Hepatocyte (in vitro differentiated cells): Measurements from ENCODE around the gene FSIP1. TPM values are rescaled to one million over a fixed set of nuclear protein-coding genes. Genes with fewer than 3 reads are reported as not detected.

Experiments used
- DNase-seq: peaks from one replicate; pipeline ENCODE4 v3.0.0-alpha.2; 2016; ENCODE audit warnings: low spot score
- H2AFZ ChIP-seq: fragments of 200-600 bp; sonication (generic); 2 replicates; pipeline ENCODE4 v1.6.0; 2016; ENCODE audit warnings: antibody characterized with exemption, mild to moderate bottlenecking
- H3K27ac ChIP-seq: fragments of 200-600 bp; sonication (generic); 2 replicates; pipeline ENCODE4 v1.5.1; 2016; ENCODE audit warnings: mild to moderate bottlenecking
- H3K27me3 ChIP-seq: fragments of 200-600 bp; sonication (generic); 2 replicates; pipeline ENCODE4 v1.6.1; 2016
- H3K36me3 ChIP-seq: fragments of 200-600 bp; sonication (generic); replicated peaks from 2 replicates; pipeline ENCODE4 v1.5.1; 2016; ENCODE audit warnings: low read depth; ENCODE audit not compliant: insufficient read depth
- H3K4me1 ChIP-seq: fragments of 200-600 bp; sonication (generic); 2 replicates; pipeline ENCODE4 v1.5.1; 2016; ENCODE audit warnings: mild to moderate bottlenecking, moderate library complexity; ENCODE audit not compliant: insufficient read depth
- H3K4me2 ChIP-seq: fragments of 200-600 bp; sonication (generic); 2 replicates; pipeline ENCODE4 v1.6.0; 2016
- H3K4me3 ChIP-seq: fragments of 200-600 bp; sonication (generic); 2 replicates; pipeline ENCODE4 v1.5.1; 2016; ENCODE audit warnings: mild to moderate bottlenecking
- H3K79me2 ChIP-seq: fragments of 200-600 bp; sonication (generic); 2 replicates; pipeline ENCODE4 v1.6.0; 2017; ENCODE audit warnings: mild to moderate bottlenecking
- H3K9me2 ChIP-seq: fragments of 200-600 bp; sonication (generic); replicated peaks from 2 replicates; pipeline ENCODE4 v1.6.0; 2017; ENCODE audit warnings: mild to moderate bottlenecking; ENCODE audit not compliant: insufficient read depth
- H3K9me3 ChIP-seq: fragments of 200-600 bp; sonication (generic); 2 replicates; pipeline ENCODE4 v1.5.1; 2016; ENCODE audit warnings: low read depth, mild to moderate bottlenecking
- H4K20me1 ChIP-seq: fragments of 200-600 bp; sonication (generic); 2 replicates; pipeline ENCODE4 v1.6.0; 2016; ENCODE audit warnings: mild to moderate bottlenecking; ENCODE audit not compliant: insufficient read depth, poor library complexity, severe bottlenecking
- CTCF ChIP-seq: fragments of 200-600 bp; sonication (generic); IDR thresholded peaks from 2 replicates; pipeline ENCODE4 v1.5.1; 2016; ENCODE audit warnings: antibody characterized with exemption, mild to moderate bottlenecking; ENCODE audit not compliant: poor library complexity
- EZH2 ChIP-seq: fragments of 200-600 bp; sonication (generic); IDR thresholded peaks from 2 replicates; pipeline ENCODE4 v1.6.1; 2016; ENCODE audit warnings: antibody characterized with exemption, mild to moderate bottlenecking, borderline replicate concordance
- EZH2phosphoT487 ChIP-seq: fragments of 200-600 bp; sonication (generic); IDR thresholded peaks from one replicate; pipeline ENCODE4 v1.6.1; 2018; ENCODE audit warnings: antibody characterized with exemption, mild to moderate bottlenecking, low read depth, moderate library complexity; ENCODE audit not compliant: unreplicated experiment, severe bottlenecking
- WGBS: methylation state at CpG from one replicate; pipeline ENCODE4 v1.1.6; 2016; ENCODE audit warnings: low lambda C conversion rate; ENCODE audit errors: missing lambda C conversion rate; 5-methylcytosine and 5-hydroxymethylcytosine counted together
- polyA plus RNA-seq: library from polyadenylated mRNA; unstranded; fragments of >200 nt; fragmentation: Nextera tagmentation; extraction: Ambion mirVana; gene quantifications from 2 replicates; pipeline ENCODE4 v1.2.1, GENCODE V29; 2016
- total RNA-seq: library from RNA; depleted of rRNA; stranded (reverse); fragments of >200 nt; gene quantifications from 2 replicates; pipeline ENCODE4 v1.2.3, GENCODE V29; 2014

Gene FSIP1
- total and polyA plus RNA-seq, 2 experiments from 2014 or later = 0.60 to 0.79 TPM

GRCh38 chr15:39785139-39785538, 2.5 kb upstream of the FSIP1 start:
- Histone ChIP-seq H3K4me1 (peaks cover 19% of the 10 kb centered on the region), H3K27me3 (no peaks in the 10 kb centered on the region), H3K27ac (no peak overlapping the region), H4K20me1 (no peaks in the 10 kb centered on the region), H3K36me3 (no peaks in the 10 kb centered on the region), H3K4me2 (peak overlapping the region; percentile 7), H3K9me2 (no peaks in the 10 kb centered on the region), H3K79me2 (peaks cover 8% of the 10 kb centered on the region), H3K4me3 (no peak overlapping the region), H2AFZ (no peak overlapping the region), H3K9me3 (no peaks in the 10 kb centered on the region)
- 65% methylated on average over 10 of the region's 10 CpGs for WGBS
- TF ChIP-seq EZH2phosphoT487 (no peak), EZH2 (no peak), CTCF (no peak)
- DNase-seq = no peak

- peak overlapping the region; percentile 82 for H3K4me2 ChIP-seq
These were observed 2.0 kb upstream of the FSIP1 start for GRCh38 chr15:39784638-39785037.

GRCh38 chr15:39784125-39784524, 1.5 kb upstream of the FSIP1 start:
- H4K20me1 ChIP-seq = no peaks in the 10 kb centered on the region
- 77% methylated on average over 4 of the region's 4 CpGs for WGBS
- no peaks in the 10 kb centered on the region for H3K9me2 ChIP-seq
- TF ChIP-seq EZH2phosphoT487 = no peak
- no peak for TF ChIP-seq EZH2
- no peak for TF ChIP-seq CTCF
- H3K9me3 ChIP-seq = no peaks in the 10 kb centered on the region
- H3K4me3 ChIP-seq = no peak overlapping the region
- H3K27ac ChIP-seq = no peak overlapping the region
- no peaks in the 10 kb centered on the region for H3K36me3 ChIP-seq
- no peak overlapping the region for H2AFZ ChIP-seq
- peaks cover 8% of the 10 kb centered on the region for H3K79me2 ChIP-seq
- no peak for DNase-seq
- H3K4me2 ChIP-seq = peak overlapping the region; percentile 82
- peaks cover 19% of the 10 kb centered on the region for H3K4me1 ChIP-seq
- H3K27me3 ChIP-seq = no peaks in the 10 kb centered on the region

More at GRCh38 chr15:39784638-39785037, 2.0 kb upstream of the FSIP1 start:
- H3K4me1 ChIP-seq = peaks cover 19% of the 10 kb centered on the region
- no peaks in the 10 kb centered on the region for H3K36me3 ChIP-seq
- no peaks in the 10 kb centered on the region for H3K9me2 ChIP-seq
- no peak overlapping the region for H2AFZ ChIP-seq
- no peak overlapping the region for H3K4me3 ChIP-seq
- peaks cover 8% of the 10 kb centered on the region for H3K79me2 ChIP-seq
- H3K9me3 ChIP-seq = no peaks in the 10 kb centered on the region
- 93% methylated on average over 2 of the region's 2 CpGs for WGBS
- TF ChIP-seq EZH2 (no peak), CTCF (no peak), EZH2phosphoT487 (no peak)
- H4K20me1 ChIP-seq = no peaks in the 10 kb centered on the region
- no peak overlapping the region for H3K27ac ChIP-seq
- no peak for DNase-seq
- H3K27me3 ChIP-seq = no peaks in the 10 kb centered on the region

GRCh38 chr15:39783244-39783820, 691 bp upstream of the FSIP1 start:
- no peaks in the 10 kb centered on the region for H3K36me3 ChIP-seq
- H3K4me2 ChIP-seq = peak overlapping the region; percentile 82
- TF ChIP-seq CTCF = no peak
- no peak for TF ChIP-seq EZH2
- no peak for TF ChIP-seq EZH2phosphoT487
- H3K79me2 ChIP-seq = peaks cover 8% of the 10 kb centered on the region
- peak overlapping the region; percentile 93 for H2AFZ ChIP-seq
- no peaks in the 10 kb centered on the region for H3K27me3 ChIP-seq
- 3% methylated on average over 10 of the region's 10 CpGs for WGBS
- H4K20me1 ChIP-seq = no peaks in the 10 kb centered on the region
- H3K4me1 ChIP-seq = peaks cover 19% of the 10 kb centered on the region
- no peaks in the 10 kb centered on the region for H3K9me2 ChIP-seq
- H3K27ac ChIP-seq = peak overlapping the region; percentile 78
- H3K9me3 ChIP-seq = no peaks in the 10 kb centered on the region
- H3K4me3 ChIP-seq = peak overlapping the region; percentile 94
- DNase-seq = no peak
